HCT116 (cell line): ENCODE data around the gene ZNF862. TPM values are rescaled to one million over a fixed set of nuclear protein-coding genes. Genes with fewer than 3 reads are reported as not detected.

Experiments
- ATAC-seq: fragments of 200-7000 bp; cut with Tn5 transposase; 2 replicates; pipeline ENCODE4 v1.9.1; 2020; ENCODE audit warnings: mild to moderate bottlenecking, moderate library complexity
- BruUV-seq: library from RNA; stranded (reverse); fragments of 400-500 nt; replicated peaks from 2 replicates; lab custom pipeline; 2021; lab: Mats Ljungman, UMichigan
- CTCF ChIA-PET: fragments of 300-600 bp; sonication (Branson Sonifier 250); formaldehyde crosslinking; loops from one replicate; lab custom pipeline; 2021; ENCODE audit warnings: antibody characterized with exemption; lab: Charles Lee
- POLR2A ChIA-PET: fragments of 300-600, 350-600 bp; sonication (Branson Sonifier 250); formaldehyde crosslinking; loops from one replicate; lab custom pipeline; 2021; ENCODE audit warnings: antibody characterized with exemption; lab: Charles Lee
- RAD21 ChIA-PET, 2 experiments: fragments of 300-600 bp; sonication (Branson Sonifier 250); formaldehyde crosslinking; loops; one replicate each; lab custom pipeline; 2023; ENCODE audit warnings: low total read pairs in 2 of 2; ENCODE audit not compliant: uncharacterized antibody in 2 of 2, unreplicated experiment in 2 of 2, low non-redundant PET in 1 of 2; lab: Charles Lee
- DNase-seq: peaks from one replicate; pipeline ENCODE4 v3.0.0-alpha.2; 2010; ENCODE audit warnings: low read depth, low spot score
- H2AFZ ChIP-seq: fragments of 200-600 bp; shearing (Covaris generic), sonication (generic); 2 replicates; pipeline ENCODE4 v1.6.1; 2017; ENCODE audit warnings: low read depth, mixed run types, mixed read lengths, antibody characterized with exemption, low read length; ENCODE audit not compliant: poor library complexity, severe bottlenecking
- H3K27ac ChIP-seq: 2 replicates; pipeline ENCODE4 v1.5.1; 2012; ENCODE audit warnings: low read depth, low read length
- H3K27me3 ChIP-seq: fragments of 200-600 bp; sonication (generic); 2 replicates; pipeline ENCODE4 v1.6.1; 2016; ENCODE audit warnings: mixed run types, low read length, mixed read lengths; ENCODE audit not compliant: insufficient read depth
- H3K36me3 ChIP-seq, 2 experiments: fragments of 200-500 bp in 1 of 2; fragments of 200-600 bp in 1 of 2; sonication (Bioruptor generic) in 1 of 2; sonication (generic) in 1 of 2; 2 replicates each; pipeline versions ENCODE4 v1.5.1 to v1.6.1; 2014 to 2016; ENCODE audit warnings: low read length in 2 of 2, inconsistent platforms in 1 of 2, mixed read lengths in 1 of 2, mixed run types in 1 of 2; ENCODE audit not compliant: insufficient read depth in 2 of 2, control insufficient read depth in 1 of 2
- H3K4me1 ChIP-seq, 2 experiments: fragments of 200-600 bp in 1 of 2; sonication (generic) in 1 of 2; 2 replicates each; pipeline versions ENCODE4 v1.5.1 to v1.6.1; 2012 to 2017; ENCODE audit warnings: low read length in 2 of 2, inconsistent platforms in 1 of 2, mild to moderate bottlenecking in 1 of 2, mixed read lengths in 1 of 2, mixed run types in 1 of 2, moderate library complexity in 1 of 2; ENCODE audit not compliant: insufficient read depth in 2 of 2, control insufficient read depth in 1 of 2
- H3K4me2 ChIP-seq: fragments of 200-600 bp; sonication (generic); 2 replicates; pipeline ENCODE4 v1.6.1; 2017; ENCODE audit warnings: mixed run types, low read length, mixed read lengths
- H3K4me3 ChIP-seq, 2 experiments: fragments of 200-600 bp in 1 of 2; sonication (generic) in 1 of 2; replicated peaks in 1 of 2; 2 replicates each; pipeline ENCODE4 v1.5.1; 2011 to 2016; ENCODE audit warnings: low read length in 2 of 2, control low read depth in 1 of 2, low read depth in 1 of 2, mild to moderate bottlenecking in 1 of 2, mixed read lengths in 1 of 2, mixed run types in 1 of 2
- H3K79me2 ChIP-seq: fragments of 200-600 bp; sonication (generic); 2 replicates; pipeline ENCODE4 v1.6.1; 2017; ENCODE audit warnings: mild to moderate bottlenecking, mixed run types, low read length, moderate library complexity, mixed read lengths; ENCODE audit not compliant: insufficient read depth
- H3K9ac ChIP-seq: fragments of 200-600 bp; sonication (generic); 2 replicates; pipeline ENCODE4 v1.6.1; 2016; ENCODE audit warnings: low read length, mixed read lengths
- H3K9me2 ChIP-seq: fragments of 200-600 bp; sonication (generic), shearing (Covaris generic); 2 replicates; pipeline ENCODE4 v1.6.1; 2017; ENCODE audit warnings: mixed run types, mild to moderate bottlenecking, moderate library complexity; ENCODE audit not compliant: insufficient read depth
- H3K9me3 ChIP-seq, 2 experiments: fragments of 200-500 bp in 1 of 2; fragments of 200-600 bp in 1 of 2; sonication (Bioruptor generic) in 1 of 2; sonication (generic) in 1 of 2; 2 replicates each; pipeline ENCODE4 v1.6.1; 2014 to 2017; ENCODE audit warnings: low read length in 2 of 2, mixed read lengths in 2 of 2, inconsistent platforms in 1 of 2, low read depth in 1 of 2, mild to moderate bottlenecking in 1 of 2, mixed run types in 1 of 2, moderate library complexity in 1 of 2; ENCODE audit not compliant: control insufficient read depth in 1 of 2, insufficient read depth in 1 of 2
- H4K20me1 ChIP-seq: fragments of 200-600 bp; sonication (generic), shearing (Covaris generic); 2 replicates; pipeline ENCODE4 v1.6.1; 2017; ENCODE audit warnings: mixed run types, mild to moderate bottlenecking, moderate library complexity; ENCODE audit not compliant: insufficient read depth
- EGR1 ChIP-seq: IDR thresholded peaks from 2 replicates; pipeline ENCODE4 v1.6.1; 2012; ENCODE audit warnings: low read depth
- POLR2A ChIP-seq: IDR thresholded peaks from 2 replicates; pipeline ENCODE4 v1.7.0; 2011; ENCODE audit warnings: borderline replicate concordance; ENCODE audit not compliant: insufficient read depth, insufficient read length; ENCODE audit errors: extremely low read depth
- POLR2AphosphoS5 ChIP-seq: IDR thresholded peaks from 2 replicates; pipeline ENCODE4 v1.6.1; 2011; ENCODE audit warnings: mild to moderate bottlenecking, low read depth, low read length, moderate library complexity
- RAD21 ChIP-seq: IDR thresholded peaks from 2 replicates; pipeline ENCODE4 v1.6.1; 2012; ENCODE audit warnings: low read depth, mild to moderate bottlenecking
- intact Hi-C: fragments of 100-400 bp; cut with micrococcal nuclease; formaldehyde crosslinking; loops from 2 replicates; pipeline ENCODE4 v1.10.0; 2022
- total RNA-seq: library from RNA; stranded (reverse); gene quantifications from one replicate; pipeline ENCODE4 v1.2.1, GENCODE V29; 2021; ENCODE audit not compliant: unreplicated experiment
- TF ChIP-seq, protein P1 (sequence below), 3 experiments: fragments of 200-600 bp in 1 of 3; sonication (generic) in 1 of 3; IDR thresholded peaks in 2 of 3; conservative IDR thresholded peaks in 1 of 3; 2 replicates each; pipeline ENCODE4 v1.5.1; 2012 to 2017; ENCODE audit warnings: low read depth in 2 of 3, low read length in 2 of 3, antibody characterized with exemption in 1 of 3, borderline replicate concordance in 1 of 3, control low read depth in 1 of 3, mild to moderate bottlenecking in 1 of 3, mixed read lengths in 1 of 3, mixed run types in 1 of 3, moderate library complexity in 1 of 3; ENCODE audit not compliant: insufficient read depth in 1 of 3

Gene ZNF862
- total RNA-seq, 1 experiment from 2014 or later, result 8.5 TPM

- POLR2A ChIA-PET, result no interaction called here
Observed at GRCh38 chr7:149846436-149847046, 8.4 kb downstream of the ZNF862 start.

DNA sequence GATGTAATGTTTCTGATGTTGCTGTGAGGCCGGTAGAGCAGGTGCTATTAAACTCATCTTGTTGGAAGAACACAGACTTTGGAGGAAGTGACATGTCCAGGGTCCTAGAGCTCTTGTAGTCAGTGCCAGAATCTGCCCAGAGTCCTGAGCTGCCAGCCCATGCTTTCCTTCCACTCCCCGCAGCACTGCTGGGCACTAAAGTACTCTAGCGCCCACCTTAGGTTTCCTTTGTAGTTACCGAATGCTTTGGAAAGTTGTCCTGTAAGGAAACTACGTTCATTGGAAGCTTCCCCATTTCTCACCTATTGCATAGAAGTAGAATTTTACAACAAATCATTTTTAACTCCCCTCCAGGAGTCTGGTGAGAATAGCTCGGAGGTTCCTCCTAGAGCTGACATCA, 11.0 kb downstream of the ZNF862 start:
- Histone ChIP-seq H3K9me3 (no peaks in the 10 kb centered on the region), H2AFZ (no peak overlapping the region), H3K4me3 (no peak overlapping the region), H4K20me1 (no peaks in the 10 kb centered on the region), H3K27me3 (no peaks in the 10 kb centered on the region), H3K79me2 (no peaks in the 10 kb centered on the region), H3K9ac (no peak overlapping the region), H3K36me3 (no peaks in the 10 kb centered on the region), H3K27ac (no peak overlapping the region), H3K9me2 (no peaks in the 10 kb centered on the region), H3K4me2 (no peak overlapping the region), H3K4me1 (peaks cover 6 to 10% of the 10 kb centered on the region in 2 experiments)
- intact Hi-C loops, result no loop called here
- no TSS peak for BruUV-seq
- POLR2A ChIA-PET, result interaction anchor here (1.4 kb wide), 1 partner anchor 11 kb away, joined by 4 read pairs; the partner anchor contains the start of gene ZNF862
- CTCF ChIA-PET, result interaction anchor here (0.8 to 1.5 kb wide), 6 partner anchors 10 to 59 kb away, joined by 3 to 12 read pairs (median 3); partner anchors contain the start of gene ZNF862
- TF ChIP-seq POLR2AphosphoS5 (no peak), RAD21 (peak; percentile 49)
- TF ChIP-seq, protein P1, sequence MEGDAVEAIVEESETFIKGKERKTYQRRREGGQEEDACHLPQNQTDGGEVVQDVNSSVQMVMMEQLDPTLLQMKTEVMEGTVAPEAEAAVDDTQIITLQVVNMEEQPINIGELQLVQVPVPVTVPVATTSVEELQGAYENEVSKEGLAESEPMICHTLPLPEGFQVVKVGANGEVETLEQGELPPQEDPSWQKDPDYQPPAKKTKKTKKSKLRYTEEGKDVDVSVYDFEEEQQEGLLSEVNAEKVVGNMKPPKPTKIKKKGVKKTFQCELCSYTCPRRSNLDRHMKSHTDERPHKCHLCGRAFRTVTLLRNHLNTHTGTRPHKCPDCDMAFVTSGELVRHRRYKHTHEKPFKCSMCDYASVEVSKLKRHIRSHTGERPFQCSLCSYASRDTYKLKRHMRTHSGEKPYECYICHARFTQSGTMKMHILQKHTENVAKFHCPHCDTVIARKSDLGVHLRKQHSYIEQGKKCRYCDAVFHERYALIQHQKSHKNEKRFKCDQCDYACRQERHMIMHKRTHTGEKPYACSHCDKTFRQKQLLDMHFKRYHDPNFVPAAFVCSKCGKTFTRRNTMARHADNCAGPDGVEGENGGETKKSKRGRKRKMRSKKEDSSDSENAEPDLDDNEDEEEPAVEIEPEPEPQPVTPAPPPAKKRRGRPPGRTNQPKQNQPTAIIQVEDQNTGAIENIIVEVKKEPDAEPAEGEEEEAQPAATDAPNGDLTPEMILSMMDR (IDR thresholded peaks at IDR 0.05 in 2 of 3, conservative IDR thresholded peaks at IDR 0.05 in 1 of 3; ENCODE audit: borderline replicate concordance in 1 of 3, insufficient read depth in 1 of 3, low read depth in 2 of 3, low read length in 2 of 3), result peak in 2 of 3 experiments; percentile 7 to 23; a peak in 2 of 6 replicates
- ATAC-seq (no peak), DNase-seq (no peak)
- RAD21 ChIA-PET, result no interaction called here

More at GRCh38 chr7:149846436-149847046, 8.4 kb downstream of the ZNF862 start:
- Histone ChIP-seq H3K4me1 (no peaks in the 10 kb centered on the region), H3K9ac (no peak overlapping the region), H3K4me2 (no peak overlapping the region), H3K9me2 (no peaks in the 10 kb centered on the region), H3K36me3 (no peaks in the 10 kb centered on the region), H4K20me1 (no peaks in the 10 kb centered on the region), H3K27me3 (no peaks in the 10 kb centered on the region), H3K9me3 (no peaks in the 10 kb centered on the region), H2AFZ (no peak overlapping the region), H3K4me3 (no peak overlapping the region), H3K27ac (no peak overlapping the region), H3K79me2 (no peaks in the 10 kb centered on the region)
- RAD21 ChIA-PET, result no interaction called here
- DNase-seq (no peak), ATAC-seq (no peak)
- no TSS peak for BruUV-seq
- no peak for TF ChIP-seq EGR1
- no peak for TF ChIP-seq POLR2A
- CTCF ChIA-PET, result no interaction called here
- intact Hi-C loops, result no loop called here
